ENCODE measurements around the gene SPIN3.
"Not testable (repeated sequence)": the region's sequence is repeated elsewhere in the genome, so short reads cannot be mapped to it uniquely, and the experiment has no call there.

Gene SPIN3

DNA sequence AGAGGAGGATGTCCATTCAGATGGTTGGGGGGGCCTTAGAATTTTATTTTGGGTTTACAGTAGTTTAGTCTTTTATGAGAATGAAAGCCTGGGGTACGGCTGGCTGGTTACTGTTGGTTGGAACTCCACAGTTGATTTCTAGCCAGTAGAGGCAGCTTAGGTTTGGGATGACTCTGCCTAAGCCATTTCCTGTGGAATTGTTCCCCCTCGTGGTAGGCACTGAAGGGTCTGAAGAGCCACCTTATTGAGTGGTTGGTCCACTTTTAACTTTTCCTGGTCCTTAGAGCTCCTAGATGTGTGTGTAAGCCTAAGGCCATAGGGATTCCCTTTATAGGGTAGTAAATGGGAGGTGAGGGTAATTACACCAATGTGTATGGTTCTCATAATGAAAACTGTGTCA lies 19.7 kb downstream of the SPIN3 start:
- no peak for DNase-seq (ENCODE audit: low spot score)
- TF ChIP-seq, protein P1, sequence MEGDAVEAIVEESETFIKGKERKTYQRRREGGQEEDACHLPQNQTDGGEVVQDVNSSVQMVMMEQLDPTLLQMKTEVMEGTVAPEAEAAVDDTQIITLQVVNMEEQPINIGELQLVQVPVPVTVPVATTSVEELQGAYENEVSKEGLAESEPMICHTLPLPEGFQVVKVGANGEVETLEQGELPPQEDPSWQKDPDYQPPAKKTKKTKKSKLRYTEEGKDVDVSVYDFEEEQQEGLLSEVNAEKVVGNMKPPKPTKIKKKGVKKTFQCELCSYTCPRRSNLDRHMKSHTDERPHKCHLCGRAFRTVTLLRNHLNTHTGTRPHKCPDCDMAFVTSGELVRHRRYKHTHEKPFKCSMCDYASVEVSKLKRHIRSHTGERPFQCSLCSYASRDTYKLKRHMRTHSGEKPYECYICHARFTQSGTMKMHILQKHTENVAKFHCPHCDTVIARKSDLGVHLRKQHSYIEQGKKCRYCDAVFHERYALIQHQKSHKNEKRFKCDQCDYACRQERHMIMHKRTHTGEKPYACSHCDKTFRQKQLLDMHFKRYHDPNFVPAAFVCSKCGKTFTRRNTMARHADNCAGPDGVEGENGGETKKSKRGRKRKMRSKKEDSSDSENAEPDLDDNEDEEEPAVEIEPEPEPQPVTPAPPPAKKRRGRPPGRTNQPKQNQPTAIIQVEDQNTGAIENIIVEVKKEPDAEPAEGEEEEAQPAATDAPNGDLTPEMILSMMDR (IDR thresholded peaks at IDR 0.05; ENCODE audit: extremely low read depth, missing control alignments) = no peak

DNA sequence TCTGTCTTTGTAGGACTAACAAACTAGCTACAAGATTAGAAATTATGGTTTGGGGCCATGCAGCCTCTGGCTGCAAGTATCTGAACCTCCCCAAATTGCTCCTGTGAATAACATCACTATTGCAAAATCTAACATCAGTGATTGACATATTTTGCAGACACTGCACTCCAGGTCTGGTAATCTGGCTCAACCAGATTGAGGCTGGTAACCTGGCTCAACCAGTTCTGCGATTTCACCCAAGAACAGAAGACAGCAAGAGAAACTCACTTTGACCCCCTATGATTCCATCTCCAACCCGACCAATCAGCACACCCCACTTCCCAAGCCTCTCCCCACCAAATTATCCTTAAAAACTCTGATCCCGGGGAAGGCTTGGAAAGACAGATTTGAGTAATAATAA lies 20.9 kb downstream of the SPIN3 start:
- DNase-seq (ENCODE audit: low spot score) = no peak
- TF ChIP-seq, protein P1 (IDR thresholded peaks at IDR 0.05; ENCODE audit: extremely low read depth, missing control alignments) = no peak

DNA sequence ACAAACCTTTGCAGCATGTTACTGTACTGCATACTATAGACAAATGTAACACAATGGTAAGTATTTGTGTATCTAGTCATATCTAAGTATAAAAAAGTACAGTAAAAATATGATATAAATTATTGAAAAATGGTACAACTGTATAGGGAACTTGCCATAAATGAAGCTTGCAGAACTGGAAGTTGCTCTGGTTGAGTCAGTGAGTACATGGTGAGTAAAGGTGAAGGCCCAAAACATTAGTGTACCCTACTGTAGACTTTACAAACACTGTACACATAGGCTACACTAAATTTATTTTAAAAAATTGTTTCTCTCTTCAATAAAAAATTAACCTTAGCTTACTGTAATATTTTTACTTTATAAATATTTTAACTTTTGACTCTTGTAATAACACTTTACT lies 25.8 kb downstream of the SPIN3 start:
- TF ChIP-seq, protein P1 (IDR thresholded peaks at IDR 0.05; ENCODE audit: extremely low read depth, missing control alignments) = no peak

DNA sequence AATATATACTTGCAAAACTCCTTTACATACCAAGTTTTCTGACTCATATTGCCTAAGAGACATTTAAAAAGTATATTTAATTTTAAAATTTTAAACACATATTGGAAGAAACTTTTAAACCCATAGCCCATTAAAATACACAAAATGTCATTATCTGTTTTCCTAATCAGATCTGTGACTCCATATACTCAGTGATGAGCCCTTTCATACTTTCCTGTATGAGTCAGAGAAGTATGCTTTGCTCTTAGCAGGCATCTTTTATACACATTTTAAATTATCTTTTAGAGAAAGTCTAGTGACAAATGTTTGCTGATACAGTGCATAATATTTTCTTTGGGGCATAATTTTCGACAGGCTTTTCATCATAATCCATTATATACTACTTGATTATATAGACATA lies 26.4 kb downstream of the SPIN3 start:
- DNase-seq (ENCODE audit: low spot score) = no peak
- TF ChIP-seq, protein P1 (IDR thresholded peaks at IDR 0.05; ENCODE audit: extremely low read depth, missing control alignments) = no peak

More for the DNA sequence above, 25.8 kb downstream of the SPIN3 start:
- DNase-seq (ENCODE audit: low spot score) = no peak

DNA sequence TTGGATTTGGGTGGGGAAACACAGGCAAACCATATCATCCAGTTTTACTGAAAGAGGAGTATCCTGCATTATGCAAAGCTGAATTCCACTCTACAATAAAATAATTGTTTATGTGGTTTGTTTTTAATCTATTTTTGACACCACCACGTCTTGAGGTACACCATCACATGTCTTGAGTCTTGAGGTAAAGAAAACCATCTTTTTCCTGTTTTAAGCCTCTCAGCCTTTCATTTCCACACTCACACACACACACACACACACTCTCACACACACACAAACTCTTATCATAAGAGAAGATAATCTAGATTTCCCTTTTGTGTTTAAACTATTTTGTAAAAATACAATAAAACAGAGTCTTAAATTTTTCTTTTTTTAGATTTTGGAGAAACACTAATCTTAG lies 32.0 kb downstream of the SPIN3 start:
- DNase-seq (ENCODE audit: low spot score) = no peak
- TF ChIP-seq, protein P1 (IDR thresholded peaks at IDR 0.05; ENCODE audit: extremely low read depth, missing control alignments) = no peak

DNA sequence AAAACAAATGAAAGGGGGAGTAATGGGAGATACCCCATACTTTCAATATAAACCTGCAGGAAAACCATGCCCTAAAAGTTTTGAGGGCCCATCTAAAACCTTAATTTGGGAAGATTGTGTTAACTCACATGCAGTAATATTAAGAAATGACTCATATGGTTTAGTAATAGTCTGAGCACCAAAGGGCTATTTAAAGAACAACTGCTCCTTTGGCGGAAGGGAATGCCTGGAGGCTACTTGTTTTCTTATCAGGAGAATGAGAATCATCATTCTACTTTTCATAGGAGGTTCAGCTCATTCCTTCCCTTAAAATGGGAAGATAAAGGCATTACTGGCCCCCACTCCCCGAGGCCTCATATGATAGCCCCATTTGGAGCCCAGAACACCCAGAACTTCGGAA lies 47.6 kb downstream of the SPIN3 start:
- DNase-seq (ENCODE audit: low spot score) = no peak
- TF ChIP-seq, protein P1 (IDR thresholded peaks at IDR 0.05; ENCODE audit: extremely low read depth, missing control alignments) = no peak

DNA sequence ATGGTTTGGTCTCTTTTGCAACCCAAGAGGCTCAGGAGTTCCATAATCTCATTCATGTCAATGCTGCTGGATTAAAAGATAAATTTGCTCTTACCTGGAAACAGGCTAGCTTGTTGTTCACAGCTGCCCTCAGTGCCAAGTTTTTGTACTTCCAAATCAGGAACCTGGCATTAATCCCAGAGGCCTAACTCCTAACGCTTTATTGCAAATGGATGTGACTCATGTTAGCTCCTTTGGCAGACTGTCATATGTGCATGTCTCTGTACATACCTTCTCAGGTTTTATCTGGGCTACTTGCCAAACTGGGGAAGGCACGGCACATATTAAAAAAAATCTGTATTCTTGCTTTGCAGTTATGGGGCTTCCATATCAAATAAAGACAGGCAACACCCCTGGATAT lies 49.1 kb downstream of the SPIN3 start:
- not testable (repeated sequence) for DNase-seq (ENCODE audit: low spot score)

DNA sequence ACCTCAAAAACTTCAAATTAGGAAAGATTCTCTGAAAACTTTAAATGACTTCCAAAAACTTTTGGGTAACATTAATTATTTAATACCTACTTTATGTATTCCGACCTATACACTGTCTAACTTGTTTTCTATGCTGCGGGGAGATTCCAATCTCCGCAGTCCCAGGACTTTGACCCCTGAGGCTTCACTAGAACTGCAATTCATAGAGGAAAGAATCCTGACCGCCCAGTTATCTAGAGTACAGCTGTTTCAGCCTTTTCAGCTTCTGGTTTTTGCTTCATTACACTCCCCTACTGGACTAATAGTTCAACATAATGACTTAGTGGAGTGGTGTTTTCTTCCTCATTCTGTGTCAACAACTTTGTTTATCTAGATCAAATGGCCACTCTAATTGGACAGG lies 50.1 kb downstream of the SPIN3 start:
- DNase-seq (ENCODE audit: low spot score) = not testable (repeated sequence)

DNA sequence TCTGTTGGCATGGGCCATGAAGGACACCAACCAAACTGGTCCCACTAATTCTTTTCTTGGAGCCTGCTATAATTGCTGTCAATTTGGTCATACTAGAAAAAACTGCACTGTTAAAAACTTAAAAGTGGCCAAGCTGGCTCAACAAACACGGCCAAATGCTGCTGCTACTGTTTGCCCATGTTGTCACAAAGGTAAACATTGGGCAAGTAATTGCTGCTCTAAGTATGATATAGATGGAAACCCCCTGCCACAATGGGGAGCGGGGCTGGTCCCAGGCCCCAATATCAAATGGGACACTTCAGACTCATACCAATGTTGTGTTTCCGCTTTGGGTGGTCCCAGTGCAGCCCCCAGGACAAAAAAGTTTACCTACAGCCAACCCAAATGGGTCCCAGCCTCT lies 52.1 kb downstream of the SPIN3 start:
- TF ChIP-seq, protein P1 (IDR thresholded peaks at IDR 0.05; ENCODE audit: extremely low read depth, missing control alignments) = no peak
- DNase-seq (ENCODE audit: low spot score) = no peak
